SK-N-SH (cell line): ENCODE data around the gene AP2A2. TPM values are rescaled to one million over a fixed set of nuclear protein-coding genes. Genes with fewer than 3 reads are reported as not detected.

ENCODE experiments used
- CTCF ChIA-PET: fragments of 300-600, 350-600 bp; formaldehyde crosslinking; extraction: SDS; loops from one replicate; lab custom pipeline; 2021; lab: Yijun Ruan, JAX
- POLR2A ChIA-PET: fragments of 350-600 bp; sonication (Branson Sonifier 250); formaldehyde crosslinking; extraction: SDS; loops from one replicate; lab custom pipeline; 2020; ENCODE audit warnings: antibody characterized with exemption, inconsistent platforms; lab: Yijun Ruan, JAX
- DNase-seq: peaks from one replicate; pipeline ENCODE4 v3.0.0; 2012
- H2AFZ ChIP-seq: fragments of 200-600 bp; sonication (generic); 2 replicates; pipeline ENCODE4 v1.8.1; 2016; ENCODE audit warnings: antibody characterized with exemption, mild to moderate bottlenecking, low read depth
- H3F3A ChIP-seq: fragments of 200-600 bp; sonication (generic); replicated peaks from 2 replicates; pipeline ENCODE3; 2016; ENCODE audit warnings: antibody characterized with exemption, mild to moderate bottlenecking; ENCODE audit not compliant: insufficient read depth
- H3K27ac ChIP-seq, 2 experiments: fragments of 200-500 bp in 1 of 2; fragments of 200-600 bp in 1 of 2; sonication (Bioruptor generic) in 1 of 2; sonication (generic), shearing (Covaris generic) in 1 of 2; 2 replicates each; pipeline versions ENCODE4 v1.5.1 to v1.6.1; 2014 to 2016; ENCODE audit warnings: low read depth in 2 of 2, inconsistent platforms in 1 of 2, low read length in 1 of 2, mild to moderate bottlenecking in 1 of 2, mixed read lengths in 1 of 2
- H3K27me3 ChIP-seq: fragments of 200-600 bp; sonication (generic), shearing (Covaris generic); 2 replicates; pipeline ENCODE4 v1.6.1; 2016; ENCODE audit warnings: mixed run types; ENCODE audit not compliant: insufficient read depth
- H3K36me3 ChIP-seq, 2 experiments: fragments of 200-500 bp in 1 of 2; fragments of 200-600 bp in 1 of 2; sonication (Bioruptor generic) in 1 of 2; sonication (generic) in 1 of 2; replicated peaks in 1 of 2; 2 replicates each; pipeline versions ENCODE3 to v1.5.1; 2014 to 2016; ENCODE audit warnings: low read length in 1 of 2, mild to moderate bottlenecking in 1 of 2; ENCODE audit not compliant: insufficient read depth in 2 of 2, control insufficient read depth in 1 of 2
- H3K4me1 ChIP-seq, 2 experiments: fragments of 200-500 bp in 1 of 2; fragments of 200-600 bp in 1 of 2; sonication (Bioruptor generic) in 1 of 2; sonication (generic), shearing (Covaris generic) in 1 of 2; 2 replicates each; pipeline versions ENCODE4 v1.5.1 to v1.6.1; 2014 to 2016; ENCODE audit warnings: low read depth in 1 of 2, low read length in 1 of 2, mixed run types in 1 of 2; ENCODE audit not compliant: insufficient read depth in 2 of 2, control insufficient read depth in 1 of 2
- H3K4me2 ChIP-seq: fragments of 200-600 bp; sonication (generic), shearing (Covaris generic); 2 replicates; pipeline ENCODE4 v1.6.1; 2017; ENCODE audit warnings: mixed run types
- H3K4me3 ChIP-seq, 2 experiments: fragments of 200-500 bp in 1 of 2; fragments of 200-600 bp in 1 of 2; sonication (Bioruptor generic) in 1 of 2; sonication (generic), shearing (Covaris generic) in 1 of 2; 2 replicates each; pipeline versions ENCODE4 v1.5.1 to v1.8.1; 2014 to 2016; ENCODE audit warnings: low read depth in 2 of 2, inconsistent platforms in 1 of 2, low read length in 1 of 2, mild to moderate bottlenecking in 1 of 2, mixed read lengths in 1 of 2, moderate library complexity in 1 of 2
- H3K79me2 ChIP-seq: fragments of 200-600 bp; sonication (generic); 2 replicates; pipeline ENCODE4 v1.8.1; 2017; ENCODE audit warnings: mild to moderate bottlenecking; ENCODE audit not compliant: insufficient read depth
- H3K9ac ChIP-seq: fragments of 200-600 bp; sonication (generic); 2 replicates; pipeline ENCODE4 v1.6.1; 2017; ENCODE audit warnings: mixed run types
- H3K9me2 ChIP-seq: fragments of 200-600 bp; sonication (generic); 2 replicates; pipeline ENCODE4 v1.6.1; 2017; ENCODE audit warnings: mixed run types
- H3K9me3 ChIP-seq: fragments of 200-600 bp; sonication (generic); 2 replicates; pipeline ENCODE4 v1.6.1; 2017; ENCODE audit warnings: mixed run types, mild to moderate bottlenecking, moderate library complexity
- H4K20me1 ChIP-seq: fragments of 200-600 bp; sonication (generic); 2 replicates; pipeline ENCODE4 v1.6.1; 2017; ENCODE audit warnings: mild to moderate bottlenecking, mixed run types; ENCODE audit not compliant: insufficient read depth
- EP300 ChIP-seq, 2 experiments: IDR thresholded peaks; 2 replicates each; pipeline versions ENCODE4 v1.4.0 to v1.6.1; 2012; ENCODE audit warnings: borderline replicate concordance in 1 of 2, low read depth in 1 of 2, low read length in 1 of 2
- EZH2phosphoT487 ChIP-seq: fragments of 200-600 bp; sonication (generic); IDR thresholded peaks from 2 replicates; pipeline ENCODE4 v1.6.1; 2017; ENCODE audit warnings: low read depth, mixed run types, mild to moderate bottlenecking, antibody characterized with exemption, moderate library complexity, borderline replicate concordance
- FOSL2 ChIP-seq: IDR thresholded peaks from 2 replicates; pipeline ENCODE4 v1.4.0; 2012; ENCODE audit warnings: low read depth, mild to moderate bottlenecking, moderate library complexity, borderline replicate concordance
- FOXM1 ChIP-seq: IDR thresholded peaks from 2 replicates; pipeline ENCODE4 v1.4.0; 2012; ENCODE audit warnings: low read depth, mild to moderate bottlenecking
- GABPA ChIP-seq: IDR thresholded peaks from 2 replicates; pipeline ENCODE4 v1.4.0; 2012; ENCODE audit warnings: low read depth, mild to moderate bottlenecking
- JUND ChIP-seq: IDR thresholded peaks from 2 replicates; pipeline ENCODE4 v1.4.0; 2012
- MAX ChIP-seq: IDR thresholded peaks from 2 replicates; pipeline ENCODE4 v1.4.0; 2012; ENCODE audit warnings: low read depth
- MEF2A ChIP-seq: IDR thresholded peaks from 2 replicates; pipeline ENCODE4 v1.4.0; 2012; ENCODE audit warnings: low read depth, borderline replicate concordance
- MXI1 ChIP-seq: IDR thresholded peaks from 2 replicates; pipeline ENCODE4 v1.6.1; 2012; ENCODE audit warnings: mild to moderate bottlenecking, low read depth, low read length, improper control_type of control experiment
- NFIC ChIP-seq: IDR thresholded peaks from 2 replicates; pipeline ENCODE4 v1.4.0; 2012; ENCODE audit warnings: borderline replicate concordance
- NRF1 ChIP-seq: IDR thresholded peaks from 2 replicates; pipeline ENCODE4 v1.6.1; 2012; ENCODE audit warnings: low read depth, mild to moderate bottlenecking, low read length
- SMC3 ChIP-seq: IDR thresholded peaks from 2 replicates; pipeline ENCODE4 v1.6.1; 2012; ENCODE audit warnings: low read depth, low read length, improper control_type of control experiment
- TCF12 ChIP-seq: IDR thresholded peaks from 2 replicates; pipeline ENCODE4 v1.4.0; 2012
- TEAD4 ChIP-seq: IDR thresholded peaks from 2 replicates; pipeline ENCODE4 v1.4.0; 2012; ENCODE audit warnings: mild to moderate bottlenecking, borderline replicate concordance; ENCODE audit not compliant: insufficient read depth
- USF2 ChIP-seq: fragments of 150-350 bp; IDR thresholded peaks from 2 replicates; pipeline ENCODE4 v1.6.1; 2017; ENCODE audit warnings: antibody characterized with exemption, low read length, low read depth, borderline replicate concordance
- YY1 ChIP-seq: IDR thresholded peaks from 2 replicates; pipeline ENCODE4 v1.4.0; 2012; ENCODE audit warnings: low read depth, mild to moderate bottlenecking
- ZBTB33 ChIP-seq: IDR thresholded peaks from 2 replicates; pipeline ENCODE4 v1.4.0; 2012; ENCODE audit warnings: low read depth, borderline replicate concordance
- WGBS: methylation state at CpG from one replicate; pipeline ENCODE4 v1.1.6; 2017; ENCODE audit warnings: low lambda C conversion rate; 5-methylcytosine and 5-hydroxymethylcytosine counted together
- polyA plus RNA-seq, 3 experiments: library from polyadenylated mRNA; depleted of rRNA; stranded (reverse); fragments of >200 nt; gene quantifications; 2 replicates each; pipeline ENCODE4 v1.2.3, GENCODE V29; 2012
- TF ChIP-seq, protein P1 (sequence below): IDR thresholded peaks from 2 replicates; pipeline ENCODE4; 2012
- TF ChIP-seq, protein P2 (sequence below): fragments of 200-600 bp; sonication (generic); IDR thresholded peaks from 2 replicates; pipeline ENCODE4 v1.6.1; 2017; ENCODE audit warnings: antibody characterized with exemption, mild to moderate bottlenecking, moderate library complexity

Gene AP2A2
- polyA plus RNA-seq, 1 of the 3 experiments (the other 2 are of a cell fraction) = 42.7 TPM

DNA sequence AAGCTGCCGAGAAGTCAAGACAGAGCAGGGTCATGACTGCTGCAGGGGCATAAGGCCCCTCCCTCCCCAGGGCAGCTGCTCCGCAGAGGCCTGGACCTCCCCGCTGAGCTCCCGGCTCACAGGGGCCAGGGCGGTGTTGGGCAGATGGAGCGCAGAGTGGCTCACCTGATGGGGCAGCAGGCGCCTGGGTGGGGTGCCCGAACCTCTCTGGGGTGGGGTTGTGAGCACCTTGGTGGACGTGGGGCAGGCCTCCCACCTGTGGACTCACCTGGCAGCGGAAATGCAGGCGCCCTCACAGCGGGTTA lies 87.9 kb downstream of the AP2A2 start (continued):
- TF ChIP-seq, protein P1, sequence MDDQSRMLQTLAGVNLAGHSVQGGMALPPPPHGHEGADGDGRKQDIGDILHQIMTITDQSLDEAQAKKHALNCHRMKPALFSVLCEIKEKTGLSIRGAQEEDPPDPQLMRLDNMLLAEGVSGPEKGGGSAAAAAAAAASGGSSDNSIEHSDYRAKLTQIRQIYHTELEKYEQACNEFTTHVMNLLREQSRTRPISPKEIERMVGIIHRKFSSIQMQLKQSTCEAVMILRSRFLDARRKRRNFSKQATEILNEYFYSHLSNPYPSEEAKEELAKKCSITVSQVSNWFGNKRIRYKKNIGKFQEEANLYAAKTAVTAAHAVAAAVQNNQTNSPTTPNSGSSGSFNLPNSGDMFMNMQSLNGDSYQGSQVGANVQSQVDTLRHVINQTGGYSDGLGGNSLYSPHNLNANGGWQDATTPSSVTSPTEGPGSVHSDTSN = no peak
- TF ChIP-seq FOSL2 = no peak
- no peak for TF ChIP-seq EZH2phosphoT487
- no peak for TF ChIP-seq USF2
- TF ChIP-seq NRF1 = no peak
- TF ChIP-seq NFIC = no peak
- no peak for TF ChIP-seq MAX
- no peak for TF ChIP-seq MXI1
- no peak for TF ChIP-seq EP300 (IDR thresholded peaks at IDR 0.05; ENCODE audit: borderline replicate concordance in 1 of 2, low read depth in 1 of 2, low read length in 1 of 2)
- no peak for TF ChIP-seq JUND
- no peak for TF ChIP-seq TCF12
- no peak for TF ChIP-seq SMC3
- no peak for TF ChIP-seq TEAD4

GRCh38 chr11:1014276-1014675 lies 88.6 kb downstream of the AP2A2 start:
- Histone ChIP-seq H3K27me3 (no peaks in the 10 kb centered on the region), H3K4me2 (no peak overlapping the region), H2AFZ (no peak overlapping the region), H3F3A (no peaks in the 10 kb centered on the region), H3K9me2 (no peaks in the 10 kb centered on the region), H3K4me1 (no peaks in the 10 kb centered on the region), H3K79me2 (no peaks in the 10 kb centered on the region), H3K4me3 (no peak overlapping the region), H4K20me1 (no peaks in the 10 kb centered on the region), H3K9me3 (no peaks in the 10 kb centered on the region), H3K9ac (no peak overlapping the region), H3K36me3 (peaks cover 5 to 24% of the 10 kb centered on the region in 2 experiments), H3K27ac (no peak overlapping the region)
- DNase-seq = no peak
- POLR2A ChIA-PET = no interaction called here
- WGBS = 96% methylated on average over 7 of the region's 14 CpGs
- CTCF ChIA-PET = interaction anchor here (0.7 kb wide), 1 partner anchor 167 kb away, joined by 3 read pairs; no protein-coding TSS in a partner anchor
- TF ChIP-seq FOSL2 = no peak
- TF ChIP-seq, protein P2, sequence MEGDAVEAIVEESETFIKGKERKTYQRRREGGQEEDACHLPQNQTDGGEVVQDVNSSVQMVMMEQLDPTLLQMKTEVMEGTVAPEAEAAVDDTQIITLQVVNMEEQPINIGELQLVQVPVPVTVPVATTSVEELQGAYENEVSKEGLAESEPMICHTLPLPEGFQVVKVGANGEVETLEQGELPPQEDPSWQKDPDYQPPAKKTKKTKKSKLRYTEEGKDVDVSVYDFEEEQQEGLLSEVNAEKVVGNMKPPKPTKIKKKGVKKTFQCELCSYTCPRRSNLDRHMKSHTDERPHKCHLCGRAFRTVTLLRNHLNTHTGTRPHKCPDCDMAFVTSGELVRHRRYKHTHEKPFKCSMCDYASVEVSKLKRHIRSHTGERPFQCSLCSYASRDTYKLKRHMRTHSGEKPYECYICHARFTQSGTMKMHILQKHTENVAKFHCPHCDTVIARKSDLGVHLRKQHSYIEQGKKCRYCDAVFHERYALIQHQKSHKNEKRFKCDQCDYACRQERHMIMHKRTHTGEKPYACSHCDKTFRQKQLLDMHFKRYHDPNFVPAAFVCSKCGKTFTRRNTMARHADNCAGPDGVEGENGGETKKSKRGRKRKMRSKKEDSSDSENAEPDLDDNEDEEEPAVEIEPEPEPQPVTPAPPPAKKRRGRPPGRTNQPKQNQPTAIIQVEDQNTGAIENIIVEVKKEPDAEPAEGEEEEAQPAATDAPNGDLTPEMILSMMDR = no peak
- TF ChIP-seq FOXM1 = no peak
- TF ChIP-seq NRF1 = no peak
- TF ChIP-seq ZBTB33 = no peak
- no peak for TF ChIP-seq GABPA
- TF ChIP-seq, protein P1 = no peak
- TF ChIP-seq TCF12 = no peak
- TF ChIP-seq MEF2A = no peak
- TF ChIP-seq TEAD4 = no peak
- TF ChIP-seq EZH2phosphoT487 = no peak
- TF ChIP-seq YY1 = no peak
- no peak for TF ChIP-seq SMC3
